Middle frontal gyrus (tissue), 1 donor: ENCODE measurements around the gene HDAC9.

Source experiments
- DNase-seq: peaks from one replicate; pipeline ENCODE4 v3.0.0-alpha.2; 2015; ENCODE audit warnings: low spot score; ENCODE audit errors: extremely low spot score

The HDAC9 gene

DNA sequence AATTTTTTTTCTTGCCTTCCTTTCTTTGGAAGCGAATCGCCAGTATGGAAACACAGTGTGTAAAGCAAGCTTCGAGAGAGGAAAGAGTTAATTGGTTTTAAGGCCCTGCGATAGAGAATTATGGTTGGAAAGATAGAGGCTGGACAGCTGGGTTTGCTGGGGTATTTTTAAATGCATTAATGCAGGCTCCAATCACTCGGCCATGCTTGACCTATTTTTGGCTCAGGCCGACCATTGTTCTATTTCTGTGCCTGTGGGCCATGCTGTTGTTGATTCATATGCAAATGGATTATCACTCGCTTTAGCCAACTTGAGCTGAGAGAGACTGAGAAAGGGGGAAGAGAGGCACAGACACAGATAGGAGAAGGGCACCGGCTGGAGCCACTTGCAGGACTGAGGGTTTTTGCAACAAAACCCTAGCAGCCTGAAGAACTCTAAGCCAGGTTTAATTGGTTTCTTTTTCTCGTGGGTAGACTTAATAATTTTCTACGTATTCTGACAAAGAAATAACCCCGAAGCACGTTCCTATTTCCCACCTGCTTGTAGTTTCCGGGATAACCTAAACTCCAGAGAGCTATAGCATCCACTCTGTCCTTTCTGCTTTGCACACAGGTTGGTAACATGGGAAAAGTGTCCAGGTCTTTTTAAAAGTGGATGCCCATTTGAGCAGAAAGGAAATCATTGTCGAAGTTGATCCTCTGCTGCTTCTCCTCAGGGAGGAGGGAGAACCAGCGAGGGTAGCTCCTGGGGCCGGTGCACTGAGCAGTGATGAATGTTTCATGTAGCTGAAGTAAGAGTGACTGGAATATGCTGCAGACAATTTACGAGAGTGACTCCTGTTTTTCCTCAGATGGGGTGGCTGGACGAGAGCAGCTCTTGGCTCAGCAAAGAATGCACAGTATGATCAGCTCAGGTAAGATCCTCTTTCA lies at the start of gene HDAC9:
Gene HDAC9, plus strand, starts transcription at position 338 of the 929 bp plus-strand sequence. Its CDS starts 554 bp downstream, at position 892.
- peak; percentile 41 for DNase-seq

DNA sequence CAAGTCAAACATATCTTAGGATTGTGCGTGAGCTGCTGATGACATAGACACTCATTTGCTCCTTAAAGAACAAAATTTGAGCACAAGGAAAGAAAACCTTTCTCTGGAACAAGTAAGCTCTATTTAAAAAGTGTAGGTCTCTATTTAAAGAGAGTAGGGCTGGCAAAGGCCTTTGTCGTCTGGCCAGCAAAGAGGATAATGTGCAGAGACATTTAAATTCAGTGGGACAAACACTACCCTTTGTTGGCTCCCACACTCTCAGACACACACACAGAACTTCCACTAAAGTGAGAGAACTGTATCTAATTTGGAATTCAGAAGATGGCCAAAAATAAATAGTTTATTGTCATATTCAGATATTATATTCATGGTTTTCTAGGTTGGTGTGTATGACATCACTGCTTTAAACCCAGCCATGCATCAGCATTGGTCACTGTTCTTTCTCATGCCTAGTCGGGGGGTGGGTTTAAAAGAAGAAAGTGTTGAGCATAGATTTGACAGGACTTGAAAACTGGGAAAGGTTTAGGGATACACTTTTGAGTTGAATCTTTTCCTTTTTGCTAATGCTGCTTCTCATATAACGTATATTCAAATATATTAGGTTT lies 49.5 kb upstream of the HDAC9 start:
- DNase-seq: no peak

DNA sequence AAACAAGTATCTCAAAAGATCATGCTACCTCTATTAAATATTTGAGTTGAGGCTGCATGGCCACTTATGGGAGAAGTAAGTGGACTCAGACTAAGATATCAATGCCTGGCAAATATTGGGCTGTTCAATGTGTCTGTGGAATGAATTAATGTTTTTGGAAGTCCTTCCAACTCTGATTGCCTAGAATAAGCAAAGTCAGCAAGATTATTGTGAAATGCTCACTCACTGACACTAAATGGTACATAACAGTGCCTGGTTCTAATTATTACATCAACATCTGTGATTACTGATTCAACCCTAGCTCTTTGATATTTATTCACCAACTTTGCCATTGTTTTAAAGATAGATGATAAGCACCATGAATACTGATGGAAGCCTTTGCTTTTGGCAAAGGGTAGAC lies 45.5 kb upstream of the HDAC9 start:
- no peak for DNase-seq

DNA sequence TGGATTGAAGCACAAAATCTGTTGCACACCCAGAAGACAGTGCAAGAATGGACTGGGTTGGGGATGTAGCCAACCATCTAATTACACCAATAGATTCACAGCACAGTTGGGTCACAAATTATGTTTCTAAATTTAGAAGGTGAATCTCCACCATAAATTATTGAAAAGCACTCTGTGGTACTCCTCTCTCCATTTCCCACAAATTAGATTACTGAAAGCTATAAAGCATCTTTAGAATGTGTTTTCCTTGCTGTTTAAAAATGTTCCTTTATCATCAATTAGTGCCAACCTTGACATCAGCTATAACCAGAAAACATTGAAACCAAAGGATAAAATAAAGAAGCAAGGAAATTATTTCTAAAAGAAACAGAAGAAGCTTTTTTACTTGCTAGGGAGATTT lies 39.9 kb upstream of the HDAC9 start:
- DNase-seq: no peak

DNA sequence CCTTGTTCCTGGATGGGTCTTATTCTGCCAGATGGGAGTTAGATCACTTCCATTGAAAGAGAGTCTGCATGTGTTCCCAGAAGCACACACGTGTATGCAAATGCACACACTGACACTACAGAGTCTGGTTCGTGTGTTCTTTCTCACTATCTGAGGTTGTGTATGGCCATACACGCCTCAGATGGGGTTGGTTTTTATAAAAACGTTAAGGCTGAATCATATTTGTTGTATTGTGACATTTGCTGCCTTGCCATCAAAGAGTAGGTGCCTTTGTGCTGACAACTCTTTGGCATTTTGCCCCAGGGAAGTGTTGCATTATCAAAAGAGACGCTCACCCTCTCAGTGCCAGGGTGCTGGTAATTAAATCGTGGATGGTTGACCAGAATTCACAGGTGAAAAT lies 37.7 kb upstream of the HDAC9 start:
- no peak for DNase-seq

DNA sequence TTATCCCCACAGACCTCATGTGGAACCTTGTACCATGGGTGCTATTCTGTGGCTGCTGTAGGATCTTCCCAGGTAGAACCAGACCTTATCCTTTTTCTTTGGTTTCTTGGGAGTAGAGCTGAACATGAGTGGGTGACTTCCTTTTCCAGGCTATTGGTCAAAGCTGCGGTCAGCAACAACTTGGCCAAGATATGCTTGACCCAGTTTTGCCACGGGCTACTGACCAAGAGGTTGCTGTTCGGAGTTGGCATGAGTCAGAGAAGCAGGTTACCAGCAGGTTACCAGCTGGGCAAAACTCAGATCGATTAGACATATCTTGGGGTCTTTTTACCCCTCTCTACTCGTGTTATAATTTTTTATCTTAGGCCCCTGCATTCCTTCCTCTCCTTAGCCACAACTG lies 36.7 kb upstream of the HDAC9 start:
- no peak for DNase-seq

DNA sequence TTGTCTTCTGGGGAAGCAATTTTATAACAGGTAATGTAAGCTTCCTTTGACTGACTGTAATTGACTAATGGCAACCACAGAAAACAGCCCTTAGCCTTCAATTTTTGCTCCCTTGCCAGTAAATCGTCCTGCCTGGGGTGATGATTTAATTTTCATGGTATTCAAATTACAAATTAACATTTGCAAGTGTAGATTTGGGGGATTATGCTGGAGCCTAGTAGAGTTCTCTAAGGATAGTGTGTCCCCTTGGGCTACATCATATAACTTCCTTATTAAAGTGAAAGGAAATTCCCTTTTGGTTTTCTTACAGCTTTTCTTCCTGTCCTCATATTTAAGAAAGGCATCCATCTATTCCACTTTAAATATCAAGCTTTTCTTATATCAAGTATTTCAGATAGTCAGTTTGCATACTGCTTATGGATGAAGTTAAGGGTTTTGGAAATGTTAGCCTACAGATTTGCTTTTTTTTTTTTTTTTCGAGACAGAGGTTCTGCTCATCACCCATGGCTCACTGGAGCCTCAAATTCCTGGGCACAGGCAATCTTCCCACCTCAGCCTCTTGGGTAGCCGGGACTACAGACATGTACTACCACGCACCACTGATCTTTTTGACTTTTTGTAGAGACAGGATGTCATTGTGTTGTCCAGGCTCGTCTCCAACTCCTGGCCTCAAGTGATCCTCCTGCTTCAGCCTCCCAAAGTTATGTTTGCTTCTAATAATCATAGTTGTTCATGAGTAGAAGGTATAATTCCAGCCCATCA lies 35.9 kb upstream of the HDAC9 start:
- DNase-seq: no peak

DNA sequence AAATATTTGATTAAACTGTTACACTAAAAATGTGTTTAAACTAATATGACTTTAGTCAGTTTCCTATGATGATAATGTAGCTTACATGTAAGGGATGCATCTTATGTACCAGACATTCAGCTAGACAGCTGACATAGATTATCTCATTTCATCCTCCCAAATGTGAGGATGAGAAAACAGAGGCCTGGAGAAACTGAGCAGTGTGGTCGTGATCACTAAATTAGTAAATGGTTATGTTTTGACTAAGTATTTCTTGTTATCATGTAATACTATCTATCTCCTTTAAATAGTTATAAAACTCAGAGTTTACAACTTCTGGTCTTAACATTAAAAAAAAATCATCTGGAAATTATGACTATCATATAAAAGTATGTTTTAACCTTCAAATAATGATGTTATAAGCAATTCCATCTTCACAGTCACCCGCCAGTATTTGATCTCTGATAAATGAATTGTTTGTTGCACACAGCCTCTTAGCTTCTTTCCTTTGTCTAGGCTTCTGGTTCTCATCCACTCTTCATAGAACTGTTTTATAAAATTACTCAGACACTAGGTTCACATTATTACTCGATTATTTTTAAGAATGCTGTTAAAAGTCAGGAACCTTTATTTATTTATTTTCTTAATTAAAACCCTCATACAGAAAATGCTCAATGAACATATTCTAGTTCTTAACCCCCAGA lies 33.6 kb upstream of the HDAC9 start:
- no peak for DNase-seq

DNA sequence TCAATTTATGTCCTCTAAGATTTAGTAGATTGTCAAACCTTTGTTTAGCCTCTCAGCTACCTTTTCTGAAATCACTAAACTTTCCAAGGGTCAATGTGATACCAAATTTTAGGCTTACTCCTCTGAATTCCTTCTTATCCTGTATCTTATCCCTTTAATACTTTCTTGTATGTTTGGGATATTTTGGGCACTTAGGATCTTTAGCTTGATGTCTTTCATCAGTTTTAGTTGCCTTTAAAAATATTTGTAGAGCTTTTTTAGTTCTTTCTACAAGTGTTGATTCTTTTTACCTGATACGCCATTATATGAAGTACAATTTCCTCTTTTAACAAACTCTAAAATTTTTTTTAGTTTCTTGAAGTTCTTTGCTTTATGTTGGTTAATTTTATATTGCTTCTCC lies 30.7 kb upstream of the HDAC9 start:
- DNase-seq: no peak

DNA sequence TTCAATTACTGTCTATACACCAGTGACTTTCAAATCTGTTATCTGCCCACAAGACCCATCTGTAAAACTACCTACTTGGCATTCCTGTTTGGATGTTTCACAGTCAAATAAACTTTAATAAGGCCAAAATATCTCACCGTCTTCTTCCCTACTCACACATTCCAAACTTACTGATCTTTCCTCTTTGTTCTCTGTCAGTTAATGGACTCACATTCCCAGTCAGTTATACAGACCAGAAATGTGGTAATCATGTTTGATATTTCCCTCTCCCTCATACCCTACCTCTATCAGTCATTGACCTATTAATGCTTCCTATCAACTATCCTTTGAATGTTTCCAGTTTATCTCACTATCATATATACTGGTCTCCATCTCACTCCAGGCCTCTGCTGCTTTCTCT lies 28.5 kb upstream of the HDAC9 start:
- no peak for DNase-seq

DNA sequence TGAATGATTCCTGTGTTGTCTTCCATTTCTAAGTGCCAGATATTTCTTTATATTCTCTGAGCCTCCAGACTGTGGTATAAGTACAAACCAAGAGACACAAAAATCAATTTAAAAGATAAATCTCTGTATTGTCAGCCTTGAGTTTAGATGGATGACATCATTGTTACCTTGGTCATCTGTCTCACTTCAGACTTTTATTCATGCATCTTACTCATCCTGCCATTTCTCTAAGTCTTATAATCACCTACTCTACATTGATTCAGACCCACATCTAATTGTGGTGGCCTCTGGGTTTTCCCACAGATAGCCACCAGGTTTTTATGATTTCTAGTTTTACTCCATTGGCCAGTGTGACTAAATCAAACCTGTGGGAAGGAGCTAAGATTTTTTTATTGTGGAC lies 26.8 kb upstream of the HDAC9 start:
- DNase-seq: no peak

DNA sequence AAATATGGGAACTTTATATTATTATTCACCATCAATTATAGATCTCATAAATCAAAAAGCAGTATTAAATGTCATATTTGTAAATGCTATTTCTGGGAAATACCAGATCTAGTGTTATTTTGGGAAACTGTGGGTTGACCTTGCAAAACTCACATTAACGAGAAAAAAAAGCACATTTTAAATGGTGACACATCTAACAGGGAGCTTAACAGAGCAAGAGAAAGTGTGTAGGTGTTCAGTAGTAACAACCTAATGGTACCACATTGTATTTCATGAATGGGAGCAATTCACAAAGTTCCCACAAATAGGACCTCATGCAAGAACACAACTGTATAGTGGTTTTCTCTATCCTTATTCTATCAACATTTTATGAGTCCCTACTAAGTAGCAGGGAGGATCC lies 26.2 kb upstream of the HDAC9 start:
- no peak for DNase-seq

DNA sequence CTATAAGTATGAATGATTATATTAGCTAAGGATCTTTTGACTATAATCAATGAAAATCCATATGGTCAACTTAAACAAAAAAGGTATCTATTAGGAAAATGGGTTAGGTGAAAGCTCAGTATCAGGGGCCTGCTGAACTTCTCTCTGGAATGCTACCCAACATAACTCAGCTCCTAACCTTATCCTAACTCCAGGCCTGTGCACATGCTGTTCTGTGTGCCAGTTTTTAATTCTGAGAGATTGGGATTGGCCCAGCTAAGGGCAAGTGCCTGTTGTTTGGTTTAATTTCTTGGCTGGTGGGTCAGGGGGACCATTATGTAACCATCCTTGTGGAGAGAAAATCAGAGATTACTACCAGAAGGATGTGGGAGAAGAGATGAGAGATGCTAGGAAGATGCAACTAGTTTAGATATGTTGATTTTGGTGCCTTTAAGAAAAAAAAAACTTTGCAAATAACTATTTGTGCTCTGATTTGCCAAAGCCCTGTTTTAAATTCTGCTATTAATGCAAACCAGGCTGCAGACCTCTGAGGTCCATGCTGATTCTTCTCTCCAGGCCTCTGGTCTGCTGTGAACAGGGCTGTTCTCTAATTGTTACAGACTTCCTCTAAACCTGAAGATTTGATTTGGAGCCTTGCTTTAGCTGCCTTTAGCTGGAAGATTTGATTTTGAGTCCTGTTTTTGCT lies 23.9 kb upstream of the HDAC9 start:
- DNase-seq: no peak

DNA sequence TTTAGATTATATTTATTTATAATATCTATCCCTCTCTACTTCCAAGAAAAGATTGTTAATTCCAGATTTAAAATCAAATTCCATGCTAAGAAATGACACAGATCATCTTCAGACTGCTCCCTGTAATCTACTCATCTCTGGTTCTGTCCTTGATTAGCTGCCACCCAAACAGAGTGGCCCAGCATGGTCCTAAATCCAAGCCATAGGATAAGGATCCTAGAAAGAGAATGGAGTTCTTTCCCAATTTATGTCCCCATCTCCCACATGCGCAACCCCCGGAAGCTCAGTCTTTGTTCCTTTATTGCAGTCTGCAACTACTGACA lies 23.4 kb upstream of the HDAC9 start:
- no peak for DNase-seq

DNA sequence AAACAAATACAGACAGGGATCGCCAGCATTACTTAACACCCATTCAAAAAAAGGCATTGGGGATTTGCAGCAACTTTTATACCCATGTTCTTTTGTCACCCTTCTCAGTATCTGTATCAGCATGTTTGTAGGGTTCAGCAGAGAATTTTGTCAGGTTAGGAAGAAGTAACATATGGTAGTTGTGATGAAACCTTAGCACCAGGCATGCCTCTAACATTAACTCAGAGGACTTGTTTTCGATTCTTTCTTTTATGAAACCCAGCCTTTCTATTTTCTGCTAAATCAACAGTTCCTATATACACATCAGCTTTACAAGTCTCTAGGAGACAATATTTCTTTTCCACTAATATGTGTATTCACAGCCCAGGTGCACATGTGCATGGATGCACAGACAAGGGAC lies 22.4 kb upstream of the HDAC9 start:
- no peak for DNase-seq

DNA sequence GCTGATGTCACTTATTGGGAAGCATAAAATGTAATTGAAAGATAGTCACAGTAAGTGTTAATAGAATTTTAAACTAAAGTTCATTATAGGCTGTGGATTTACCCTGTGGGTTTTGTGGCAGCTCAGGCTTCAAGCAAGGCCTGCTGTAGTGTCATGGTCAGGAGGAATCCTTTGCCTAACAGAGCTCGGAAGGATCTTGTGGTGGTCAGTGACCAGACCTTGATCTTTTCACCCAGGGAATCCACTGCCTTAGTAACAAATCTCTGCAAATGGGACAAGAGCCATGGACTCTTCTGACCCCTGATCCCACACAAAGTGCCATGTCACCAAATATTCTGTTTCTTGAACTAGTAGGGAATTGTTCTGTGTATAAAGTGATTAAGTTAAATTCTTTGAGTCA lies 20.6 kb upstream of the HDAC9 start:
- DNase-seq: no peak

DNA sequence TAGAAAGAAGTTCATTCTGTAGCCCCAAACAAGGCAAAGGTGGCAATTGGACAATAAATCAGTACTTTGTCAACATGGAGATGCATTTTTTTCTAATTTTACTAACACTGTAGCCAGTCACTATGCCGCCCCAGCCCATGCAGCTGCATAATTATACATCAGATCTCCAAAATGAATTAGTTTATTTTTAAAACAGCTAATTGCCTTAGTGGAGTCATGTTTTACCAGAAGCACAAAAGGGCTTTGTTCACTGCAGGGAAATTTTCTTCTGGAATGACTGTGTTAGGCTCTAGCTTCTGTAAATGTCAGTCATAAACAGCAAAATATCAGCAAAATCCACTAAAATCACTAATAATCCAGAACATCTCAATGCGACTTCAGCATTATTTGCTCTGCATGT lies 20.1 kb upstream of the HDAC9 start:
- DNase-seq: no peak

DNA sequence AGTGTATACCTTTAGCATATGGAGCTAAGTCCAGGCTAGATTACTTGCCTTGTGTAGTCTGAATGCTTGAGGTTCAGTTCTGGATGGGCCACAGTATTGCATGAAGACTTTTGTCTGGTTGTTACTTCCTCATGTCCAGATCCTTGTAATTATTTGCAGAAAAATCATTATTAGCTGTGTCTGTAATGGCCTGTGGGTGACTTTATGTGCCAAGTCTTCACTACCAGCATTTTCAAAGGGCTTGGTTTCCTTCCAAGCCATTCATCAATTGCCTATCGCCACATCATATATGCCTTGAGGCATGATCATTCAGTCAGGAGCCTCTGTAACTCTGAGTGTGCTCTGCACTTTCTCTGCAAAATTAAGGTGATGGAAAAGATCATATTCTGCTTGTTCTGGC lies 13.8 kb upstream of the HDAC9 start:
- DNase-seq: no peak

DNA sequence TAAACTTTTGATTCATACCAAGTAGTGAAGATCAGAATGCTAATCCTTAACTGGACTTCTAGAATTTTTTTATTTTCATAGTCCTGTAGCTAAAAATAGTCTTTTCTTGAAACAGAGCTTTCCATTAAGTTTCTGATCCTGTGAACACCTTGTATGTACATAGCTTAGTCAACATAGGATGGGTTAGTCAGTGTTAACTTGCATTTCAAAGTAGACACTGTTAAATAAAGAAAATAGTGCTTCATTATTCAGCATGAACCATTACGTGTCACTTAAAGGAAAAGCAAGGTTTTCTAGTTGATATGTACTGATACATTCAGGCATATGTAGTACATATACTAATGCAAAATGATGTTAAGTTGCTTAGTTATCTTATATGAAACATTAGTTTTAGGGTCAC lies 7.5 kb upstream of the HDAC9 start:
- no peak for DNase-seq

DNA sequence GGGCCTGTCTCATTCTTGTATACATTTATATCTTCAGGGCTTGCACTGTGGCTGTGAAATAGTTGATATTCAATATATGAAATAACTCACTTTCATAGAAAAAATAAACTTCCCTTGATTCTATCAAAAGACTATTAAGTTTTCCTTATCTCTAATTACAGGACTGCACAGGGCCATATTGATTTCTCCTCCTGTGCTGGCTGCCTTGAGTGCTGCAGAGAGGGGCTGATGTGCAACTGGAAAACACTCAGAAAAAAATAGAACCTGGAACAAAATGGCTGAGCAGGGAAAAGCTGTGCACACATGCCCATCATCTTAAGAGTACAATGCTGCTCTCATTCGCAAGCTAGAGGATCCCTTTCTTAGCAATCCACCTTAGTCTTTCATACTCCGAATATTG lies 5.9 kb upstream of the HDAC9 start:
- DNase-seq: no peak

DNA sequence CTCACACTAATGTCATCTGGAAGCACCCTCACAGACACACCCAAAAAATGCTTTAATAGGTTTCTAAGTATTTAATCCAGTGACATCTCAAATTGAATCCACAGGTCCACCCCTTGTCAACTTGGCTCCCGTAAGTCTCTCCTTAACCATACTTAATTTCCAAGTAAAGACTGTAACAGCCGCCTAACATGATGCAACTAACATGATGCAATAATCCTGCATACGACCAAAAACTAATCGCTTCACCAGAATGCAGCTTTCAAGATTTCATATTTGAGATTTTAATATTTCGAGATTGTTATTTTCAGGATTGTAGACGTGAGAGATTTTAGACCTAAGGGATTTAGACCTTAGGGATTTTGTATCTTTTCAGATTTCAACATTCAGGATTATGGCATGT lies 3.7 kb upstream of the HDAC9 start:
- no peak for DNase-seq
